Prostate gland (tissue), 2 donors: ENCODE measurements around the gene SPINK9.

Experiments
- POLR2A ChIP-seq: fragments of 450-650 bp; IDR thresholded peaks from one replicate; pipeline ENCODE4 v1.6.1; 2016; ENCODE audit warnings: antibody characterized with exemption, mild to moderate bottlenecking
- POLR2AphosphoS5 ChIP-seq: sonication (generic); formaldehyde crosslinking; IDR thresholded peaks from one replicate; pipeline ENCODE4 v1.6.1; 2017; ENCODE audit warnings: antibody characterized with exemption
- TF ChIP-seq, protein P1 (sequence below), 4 experiments: fragments of 200-600 bp in 2 of 4; fragments of 450-650 bp in 2 of 4; sonication (generic) in 2 of 4; IDR thresholded peaks; 1 replicate in 3 of 4; 2 replicates in 1 of 4; pipeline ENCODE4 v1.5.1; 2016 to 2019; ENCODE audit warnings: antibody characterized with exemption in 4 of 4, mild to moderate bottlenecking in 2 of 4, moderate library complexity in 2 of 4

DNA sequence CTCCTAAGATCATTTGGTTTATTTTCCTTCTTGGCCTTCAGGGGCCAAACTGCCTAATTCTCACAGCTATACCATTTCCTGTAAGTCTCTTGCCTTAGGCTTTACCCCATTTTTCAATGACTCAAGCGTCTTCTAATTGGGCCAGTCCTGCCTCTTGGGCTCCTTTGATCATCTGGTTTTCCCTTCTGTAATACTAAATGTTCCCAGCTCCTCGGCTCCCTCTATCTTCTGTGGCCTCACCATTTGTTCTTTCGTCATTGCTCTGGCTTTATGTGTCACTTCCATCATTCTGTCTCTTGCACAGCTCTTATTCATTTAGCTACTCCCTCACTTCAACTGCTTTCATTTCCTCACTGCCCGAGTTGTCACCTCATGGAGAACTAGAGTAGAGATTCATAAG lies 37.6 kb upstream of the SPINK9 start:
- TF ChIP-seq POLR2A = no peak
- TF ChIP-seq, protein P1, sequence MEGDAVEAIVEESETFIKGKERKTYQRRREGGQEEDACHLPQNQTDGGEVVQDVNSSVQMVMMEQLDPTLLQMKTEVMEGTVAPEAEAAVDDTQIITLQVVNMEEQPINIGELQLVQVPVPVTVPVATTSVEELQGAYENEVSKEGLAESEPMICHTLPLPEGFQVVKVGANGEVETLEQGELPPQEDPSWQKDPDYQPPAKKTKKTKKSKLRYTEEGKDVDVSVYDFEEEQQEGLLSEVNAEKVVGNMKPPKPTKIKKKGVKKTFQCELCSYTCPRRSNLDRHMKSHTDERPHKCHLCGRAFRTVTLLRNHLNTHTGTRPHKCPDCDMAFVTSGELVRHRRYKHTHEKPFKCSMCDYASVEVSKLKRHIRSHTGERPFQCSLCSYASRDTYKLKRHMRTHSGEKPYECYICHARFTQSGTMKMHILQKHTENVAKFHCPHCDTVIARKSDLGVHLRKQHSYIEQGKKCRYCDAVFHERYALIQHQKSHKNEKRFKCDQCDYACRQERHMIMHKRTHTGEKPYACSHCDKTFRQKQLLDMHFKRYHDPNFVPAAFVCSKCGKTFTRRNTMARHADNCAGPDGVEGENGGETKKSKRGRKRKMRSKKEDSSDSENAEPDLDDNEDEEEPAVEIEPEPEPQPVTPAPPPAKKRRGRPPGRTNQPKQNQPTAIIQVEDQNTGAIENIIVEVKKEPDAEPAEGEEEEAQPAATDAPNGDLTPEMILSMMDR (IDR thresholded peaks at IDR 0.05) = no peak
- TF ChIP-seq POLR2AphosphoS5 = no peak
